Measurements from ENCODE around the gene AP1S1.
"Not testable (repeated sequence)": the region's sequence is repeated elsewhere in the genome, so short reads cannot be mapped to it uniquely, and the experiment has no call there.

AP1S1 gene

GRCh38 chr7:101186194-101186593, 31.9 kb downstream of the AP1S1 start:
- Mint-ChIP-seq H3K36me3 (no peaks in the 10 kb centered on the region), H3K27me3 (peaks cover 19% of the 10 kb centered on the region), H3K9me3 (ENCODE audit: low read depth) (no peaks in the 10 kb centered on the region), H3K27ac (no peak overlapping the region), H3K4me1 (ENCODE audit: low read depth) (peaks cover 6% of the 10 kb centered on the region), H3K4me3 (no peak overlapping the region)

- H3K4me1 Mint-ChIP-seq (ENCODE audit: low read depth), result peaks cover 5% of the 10 kb centered on the region
- peaks cover 18% of the 10 kb centered on the region for H3K27me3 Mint-ChIP-seq
- no peaks in the 10 kb centered on the region for H3K36me3 Mint-ChIP-seq
- H3K4me3 Mint-ChIP-seq, result no peak overlapping the region
- H3K27ac Mint-ChIP-seq, result no peak overlapping the region
- H3K9me3 Mint-ChIP-seq (ENCODE audit: low read depth), result no peaks in the 10 kb centered on the region
Measured at GRCh38 chr7:101186844-101187428, 32.7 kb downstream of the AP1S1 start.

GRCh38 chr7:101189109-101189508, 34.8 kb downstream of the AP1S1 start:
- Mint-ChIP-seq H3K4me3 (no peak overlapping the region), H3K4me1 (ENCODE audit: low read depth) (peaks cover 2% of the 10 kb centered on the region), H3K36me3 (no peaks in the 10 kb centered on the region), H3K27ac (no peak overlapping the region), H3K27me3 (peaks cover 9% of the 10 kb centered on the region), H3K9me3 (ENCODE audit: low read depth) (no peaks in the 10 kb centered on the region)

- peaks cover 10% of the 10 kb centered on the region for H3K27me3 Mint-ChIP-seq
- no peak overlapping the region for H3K4me3 Mint-ChIP-seq
- H3K27ac Mint-ChIP-seq, result no peak overlapping the region
- no peaks in the 10 kb centered on the region for H3K36me3 Mint-ChIP-seq
- no peaks in the 10 kb centered on the region for H3K9me3 Mint-ChIP-seq (ENCODE audit: low read depth)
- peaks cover 5% of the 10 kb centered on the region for H3K4me1 Mint-ChIP-seq (ENCODE audit: low read depth)
Measured at GRCh38 chr7:101195884-101196283, 41.6 kb downstream of the AP1S1 start.

GRCh38 chr7:101197991-101198390, 43.7 kb downstream of the AP1S1 start:
- Mint-ChIP-seq H3K27ac (no peak overlapping the region), H3K4me3 (no peak overlapping the region), H3K9me3 (ENCODE audit: low read depth) (no peaks in the 10 kb centered on the region), H3K4me1 (ENCODE audit: low read depth) (peaks cover 5% of the 10 kb centered on the region), H3K27me3 (peaks cover 15% of the 10 kb centered on the region), H3K36me3 (no peaks in the 10 kb centered on the region)

GRCh38 chr7:101198476-101198875, 44.2 kb downstream of the AP1S1 start:
- H3K27ac Mint-ChIP-seq, result no peak overlapping the region
- no peak overlapping the region for H3K4me3 Mint-ChIP-seq
- peaks cover 5% of the 10 kb centered on the region for H3K4me1 Mint-ChIP-seq (ENCODE audit: low read depth)
- no peaks in the 10 kb centered on the region for H3K36me3 Mint-ChIP-seq
- H3K27me3 Mint-ChIP-seq, result peaks cover 15% of the 10 kb centered on the region
- no peaks in the 10 kb centered on the region for H3K9me3 Mint-ChIP-seq (ENCODE audit: low read depth)

- H3K4me3 Mint-ChIP-seq; H3K9me3 Mint-ChIP-seq (ENCODE audit: low read depth); H3K27ac Mint-ChIP-seq; H3K36me3 Mint-ChIP-seq; H3K4me1 Mint-ChIP-seq (ENCODE audit: low read depth): not testable (repeated sequence)
- H3K27me3 Mint-ChIP-seq, result peaks cover 16% of the 10 kb centered on the region
Measured at GRCh38 chr7:101199522-101199921, 45.2 kb downstream of the AP1S1 start.

GRCh38 chr7:101200504-101200861, 46.2 kb downstream of the AP1S1 start:
- H3K27ac Mint-ChIP-seq, result no peak overlapping the region
- no peaks in the 10 kb centered on the region for H3K9me3 Mint-ChIP-seq (ENCODE audit: low read depth)
- H3K36me3 Mint-ChIP-seq, result no peaks in the 10 kb centered on the region
- H3K4me3 Mint-ChIP-seq, result no peak overlapping the region
- H3K27me3 Mint-ChIP-seq, result peaks cover 13% of the 10 kb centered on the region
- peaks cover 9% of the 10 kb centered on the region for H3K4me1 Mint-ChIP-seq (ENCODE audit: low read depth)

- Mint-ChIP-seq H3K4me1 (ENCODE audit: low read depth) (peaks cover 9% of the 10 kb centered on the region), H3K36me3 (no peaks in the 10 kb centered on the region), H3K27me3 (peaks cover 13% of the 10 kb centered on the region), H3K4me3 (peak within 1 kb of the TSS; percentile 54), H3K27ac (no peak within 1 kb of the TSS), H3K9me3 (ENCODE audit: low read depth) (no peaks in the 10 kb centered on the region)
Measured at GRCh38 chr7:101200862-101201599, 46.8 kb downstream of the AP1S1 start, which contains the start of gene MOGAT3. MOGAT3 (minus strand) TSS chr7:101201036; CDS start chr7:101200854, 182 bp downstream.

- Mint-ChIP-seq H3K9me3 (ENCODE audit: low read depth) (no peaks in the 10 kb centered on the region), H3K36me3 (peaks cover 3% of the 10 kb centered on the region), H3K4me3 (no peak overlapping the region), H3K27me3 (peaks cover 13% of the 10 kb centered on the region), H3K27ac (no peak overlapping the region), H3K4me1 (ENCODE audit: low read depth) (peaks cover 9% of the 10 kb centered on the region)
Measured at GRCh38 chr7:101201695-101202602, 47.7 kb downstream of the AP1S1 start.

- Mint-ChIP-seq H3K9me3 (ENCODE audit: low read depth) (no peaks in the 10 kb centered on the region), H3K4me1 (ENCODE audit: low read depth) (peaks cover 9% of the 10 kb centered on the region), H3K27me3 (peaks cover 11% of the 10 kb centered on the region), H3K36me3 (peaks cover 3% of the 10 kb centered on the region), H3K4me3 (no peak overlapping the region), H3K27ac (no peak overlapping the region)
Measured at GRCh38 chr7:101202603-101202918, 48.3 kb downstream of the AP1S1 start.

- H3K9me3 Mint-ChIP-seq (ENCODE audit: low read depth); H3K36me3 Mint-ChIP-seq; H3K4me1 Mint-ChIP-seq (ENCODE audit: low read depth); H3K27ac Mint-ChIP-seq: not testable (repeated sequence)
- peaks cover 11% of the 10 kb centered on the region for H3K27me3 Mint-ChIP-seq
- peak overlapping the region; percentile 30 for H3K4me3 Mint-ChIP-seq
Measured at GRCh38 chr7:101203740-101204738, 49.8 kb downstream of the AP1S1 start.

- H3K4me3 Mint-ChIP-seq, result no peak overlapping the region
- H3K9me3 Mint-ChIP-seq (ENCODE audit: low read depth), result no peaks in the 10 kb centered on the region
- H3K36me3 Mint-ChIP-seq, result peaks cover 5% of the 10 kb centered on the region
- peaks cover 5% of the 10 kb centered on the region for H3K27me3 Mint-ChIP-seq
- H3K27ac Mint-ChIP-seq, result no peak overlapping the region
- peaks cover 4% of the 10 kb centered on the region for H3K4me1 Mint-ChIP-seq (ENCODE audit: low read depth)
Measured at GRCh38 chr7:101205901-101206664, 51.8 kb downstream of the AP1S1 start.

- H3K9me3 Mint-ChIP-seq (ENCODE audit: low read depth), result no peaks in the 10 kb centered on the region
- peaks cover 4% of the 10 kb centered on the region for H3K4me1 Mint-ChIP-seq (ENCODE audit: low read depth)
- no peak overlapping the region for H3K4me3 Mint-ChIP-seq
- H3K36me3 Mint-ChIP-seq, result peaks cover 5% of the 10 kb centered on the region
- peaks cover 5% of the 10 kb centered on the region for H3K27me3 Mint-ChIP-seq
- H3K27ac Mint-ChIP-seq, result no peak overlapping the region
Measured at GRCh38 chr7:101206665-101207042, 52.4 kb downstream of the AP1S1 start.

Measured in activated naive CD8-positive, alpha-beta T cell (primary cell).